HUES6 (cell line): ENCODE data around the gene SLC8A1.

Source experiments
- H3K27ac ChIP-seq: 2 replicates; pipeline ENCODE4 v1.7.0; 2013; ENCODE audit warnings: low read depth, mild to moderate bottlenecking, low read length, inconsistent platforms
- H3K27me3 ChIP-seq: 2 replicates; pipeline ENCODE4 v1.6.1; 2013; ENCODE audit warnings: low read length; ENCODE audit not compliant: control insufficient read depth, insufficient read depth
- H3K36me3 ChIP-seq: 2 replicates; pipeline ENCODE4 v1.6.1; 2013; ENCODE audit warnings: low read length; ENCODE audit not compliant: control insufficient read depth, insufficient read depth
- H3K4me1 ChIP-seq: 2 replicates; pipeline ENCODE4 v1.6.1; 2013; ENCODE audit warnings: low read length; ENCODE audit not compliant: control insufficient read depth, insufficient read depth
- H3K4me3 ChIP-seq: 2 replicates; pipeline ENCODE4 v1.5.1; 2013; ENCODE audit warnings: low read depth, low read length
- H3K9ac ChIP-seq: one replicate; pipeline ENCODE4 v1.6.1; 2013; ENCODE audit warnings: mild to moderate bottlenecking, low read length
- H3K9me3 ChIP-seq: 2 replicates; pipeline ENCODE4 v1.6.1; 2013; ENCODE audit warnings: low read depth, low read length; ENCODE audit not compliant: control insufficient read depth, insufficient read depth

SLC8A1 gene

DNA sequence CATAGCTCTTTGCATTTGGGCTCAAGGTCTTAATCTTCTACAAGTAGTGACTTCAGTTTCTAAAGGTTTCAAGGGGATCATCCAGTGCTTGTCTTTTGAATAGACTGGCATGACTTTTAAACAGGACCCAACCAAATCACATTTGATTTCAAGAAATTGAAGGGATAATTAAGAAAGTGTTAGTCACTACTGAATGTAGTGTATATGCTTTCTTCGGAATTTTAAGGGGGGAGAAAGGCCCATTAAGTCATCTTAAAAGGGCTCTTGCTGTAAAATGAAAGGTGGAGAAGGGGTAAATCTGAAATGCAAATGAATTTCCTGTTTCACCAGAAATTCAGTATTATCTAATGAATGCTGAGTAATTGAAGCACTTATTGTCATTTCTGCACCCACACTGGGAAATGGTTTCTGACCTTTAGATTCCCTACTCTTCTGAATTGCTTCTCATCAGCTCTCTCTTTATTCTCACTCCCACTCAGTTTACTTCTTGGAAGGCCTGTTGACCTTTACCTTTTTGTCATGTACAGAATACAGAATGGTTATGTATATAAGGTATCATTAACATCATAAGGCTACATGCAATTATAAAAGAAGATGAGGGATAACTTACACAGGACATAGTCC, 241.4 kb downstream of the SLC8A1 start:
- H3K36me3 ChIP-seq, result no peaks in the 10 kb centered on the region
- H3K9ac ChIP-seq, result no peak overlapping the region
- H3K9me3 ChIP-seq, result peaks cover under 1% of the 10 kb centered on the region; the same call in 1 of the 2 replicates
- peaks cover 19% of the 10 kb centered on the region; the same call in 1 of the 2 replicates for H3K4me1 ChIP-seq
- H3K27ac ChIP-seq, result no peak overlapping the region
- H3K4me3 ChIP-seq, result no peak overlapping the region
- H3K27me3 ChIP-seq, result no peaks in the 10 kb centered on the region

- no peaks in the 10 kb centered on the region for H3K36me3 ChIP-seq
- no peaks in the 10 kb centered on the region for H3K27me3 ChIP-seq
- no peak overlapping the region for H3K9ac ChIP-seq
- H3K27ac ChIP-seq, result no peak overlapping the region
- peaks cover 4% of the 10 kb centered on the region; the same call in 1 of the 2 replicates for H3K9me3 ChIP-seq
- H3K4me3 ChIP-seq, result no peak overlapping the region
- H3K4me1 ChIP-seq, result peaks cover 19% of the 10 kb centered on the region; the same call in 1 of the 2 replicates
These were observed 242.1 kb downstream of the SLC8A1 start for GRCh38 chr2:40209761-40210160.

- no peak overlapping the region for H3K9ac ChIP-seq
- H3K36me3 ChIP-seq, result no peaks in the 10 kb centered on the region
- H3K4me1 ChIP-seq, result peaks cover 19% of the 10 kb centered on the region; the same call in 1 of the 2 replicates
- H3K27me3 ChIP-seq, result no peaks in the 10 kb centered on the region
- no peak overlapping the region for H3K27ac ChIP-seq
- no peak overlapping the region for H3K4me3 ChIP-seq
- H3K9me3 ChIP-seq, result peaks cover 4% of the 10 kb centered on the region; the same call in 1 of the 2 replicates
These were observed 243.4 kb downstream of the SLC8A1 start for GRCh38 chr2:40208463-40208862.

GRCh38 chr2:40204268-40204667, 247.6 kb downstream of the SLC8A1 start:
- Histone ChIP-seq H3K4me3 (no peak overlapping the region), H3K27ac (no peak overlapping the region), H3K27me3 (no peaks in the 10 kb centered on the region), H3K4me1 (no peaks in the 10 kb centered on the region; the same call in 1 of the 2 replicates), H3K9me3 (peaks cover 4% of the 10 kb centered on the region; the same call in 1 of the 2 replicates), H3K36me3 (no peaks in the 10 kb centered on the region), H3K9ac (no peak overlapping the region)

DNA sequence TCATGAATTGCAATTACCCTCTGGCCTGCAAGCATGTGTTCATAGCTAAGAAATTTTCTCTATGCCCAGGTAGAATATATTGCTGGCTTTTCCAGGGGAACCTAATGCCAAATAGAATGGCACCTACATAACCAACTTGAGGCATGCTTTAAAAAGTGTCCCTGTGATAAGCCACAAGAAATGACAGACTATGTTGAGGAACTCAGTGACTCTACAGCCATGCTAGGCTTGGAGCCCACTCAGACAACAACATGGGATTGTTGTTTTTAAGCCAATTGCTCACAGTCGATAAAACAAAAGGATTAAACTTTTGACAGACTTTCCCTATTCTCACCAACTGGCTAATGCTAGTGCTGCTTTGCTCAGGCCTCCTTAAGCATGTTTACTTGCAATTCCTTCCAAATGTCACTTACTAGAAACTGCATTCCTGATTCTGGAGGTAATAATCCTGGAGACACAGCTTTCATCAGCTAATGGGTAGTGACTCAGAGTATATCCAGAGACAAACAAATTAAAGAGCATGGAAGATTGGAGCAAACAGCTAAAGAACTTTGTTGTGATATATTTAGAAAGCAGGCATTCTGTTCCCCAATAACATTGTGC, 249.0 kb downstream of the SLC8A1 start:
- Histone ChIP-seq H3K27me3 (no peaks in the 10 kb centered on the region), H3K4me3 (no peak overlapping the region), H3K36me3 (no peaks in the 10 kb centered on the region), H3K9me3 (peaks cover 4% of the 10 kb centered on the region; the same call in 1 of the 2 replicates), H3K4me1 (no peaks in the 10 kb centered on the region), H3K9ac (no peak overlapping the region), H3K27ac (no peak overlapping the region)

- H3K27me3 ChIP-seq, result no peaks in the 10 kb centered on the region
- H3K9ac ChIP-seq, result no peak overlapping the region
- no peak overlapping the region for H3K4me3 ChIP-seq
- H3K4me1 ChIP-seq, result no peaks in the 10 kb centered on the region
- H3K9me3 ChIP-seq, result peaks cover 4% of the 10 kb centered on the region; the same call in 1 of the 2 replicates
- H3K27ac ChIP-seq, result no peak overlapping the region
- no peaks in the 10 kb centered on the region for H3K36me3 ChIP-seq
These were observed 250.5 kb downstream of the SLC8A1 start for GRCh38 chr2:40201425-40201824.

DNA sequence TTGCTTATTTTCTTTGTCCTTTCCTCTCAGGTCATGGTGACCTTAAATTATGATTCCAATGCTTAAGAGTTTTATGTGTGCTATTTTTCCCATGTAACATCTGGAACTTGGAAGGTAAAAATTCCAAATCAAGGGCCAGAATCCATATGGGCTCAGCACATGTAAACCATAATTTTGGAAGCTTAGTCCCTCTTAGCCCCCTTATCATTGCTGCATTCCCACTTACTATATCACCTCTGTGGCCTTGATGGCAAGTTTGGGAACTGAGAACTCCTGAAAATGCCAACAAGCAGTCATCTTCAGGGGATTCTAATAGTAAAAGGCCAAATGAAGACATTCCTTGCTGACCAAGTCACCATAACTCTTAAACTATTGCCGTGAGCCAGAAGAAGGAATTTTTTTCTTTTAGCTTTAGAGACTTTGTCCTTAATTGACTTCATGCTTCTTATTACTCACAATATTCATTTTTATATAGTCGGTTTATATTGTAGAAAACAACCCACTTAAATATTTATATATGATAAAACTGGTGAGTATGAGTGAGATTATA, 251.4 kb downstream of the SLC8A1 start:
- Histone ChIP-seq H3K27ac (no peak overlapping the region), H3K27me3 (no peaks in the 10 kb centered on the region), H3K9ac (no peak overlapping the region), H3K4me1 (no peaks in the 10 kb centered on the region), H3K4me3 (no peak overlapping the region), H3K9me3 (peaks cover 3% of the 10 kb centered on the region; the same call in 1 of the 2 replicates), H3K36me3 (no peaks in the 10 kb centered on the region)

GRCh38 chr2:40199771-40200170, 252.1 kb downstream of the SLC8A1 start:
- Histone ChIP-seq H3K9me3 (no peaks in the 10 kb centered on the region), H3K27me3 (no peaks in the 10 kb centered on the region), H3K4me3 (no peak overlapping the region), H3K4me1 (no peaks in the 10 kb centered on the region), H3K36me3 (no peaks in the 10 kb centered on the region), H3K9ac (no peak overlapping the region), H3K27ac (no peak overlapping the region)

DNA sequence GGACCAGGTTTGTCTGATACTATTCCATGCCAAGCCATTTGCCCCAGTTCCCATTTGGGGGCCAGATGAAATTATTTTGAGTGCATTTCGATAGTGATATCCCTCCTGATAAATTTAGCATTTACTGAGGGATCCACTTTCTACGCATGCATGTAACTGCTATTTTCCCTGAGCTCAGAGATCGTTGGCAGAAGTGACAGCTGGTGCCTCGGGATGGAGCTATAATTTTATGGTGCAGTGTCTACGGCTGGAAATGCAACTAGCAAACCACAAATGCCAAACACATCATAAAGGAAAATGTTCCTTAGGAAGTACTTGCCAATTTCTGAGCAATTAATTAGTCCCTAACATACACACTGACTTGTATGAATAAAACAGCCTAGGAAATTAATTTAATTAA, 254.8 kb downstream of the SLC8A1 start:
- Histone ChIP-seq H3K9ac (no peak overlapping the region), H3K9me3 (no peaks in the 10 kb centered on the region), H3K27ac (no peak overlapping the region), H3K27me3 (no peaks in the 10 kb centered on the region), H3K36me3 (no peaks in the 10 kb centered on the region), H3K4me1 (no peaks in the 10 kb centered on the region), H3K4me3 (no peak overlapping the region)

- H3K9me3 ChIP-seq, result no peaks in the 10 kb centered on the region
- no peak overlapping the region for H3K4me3 ChIP-seq
- H3K36me3 ChIP-seq, result no peaks in the 10 kb centered on the region
- no peak overlapping the region for H3K27ac ChIP-seq
- H3K27me3 ChIP-seq, result no peaks in the 10 kb centered on the region
- no peak overlapping the region for H3K9ac ChIP-seq
- H3K4me1 ChIP-seq, result no peaks in the 10 kb centered on the region
These were observed 258.2 kb downstream of the SLC8A1 start for GRCh38 chr2:40193670-40194026.

DNA sequence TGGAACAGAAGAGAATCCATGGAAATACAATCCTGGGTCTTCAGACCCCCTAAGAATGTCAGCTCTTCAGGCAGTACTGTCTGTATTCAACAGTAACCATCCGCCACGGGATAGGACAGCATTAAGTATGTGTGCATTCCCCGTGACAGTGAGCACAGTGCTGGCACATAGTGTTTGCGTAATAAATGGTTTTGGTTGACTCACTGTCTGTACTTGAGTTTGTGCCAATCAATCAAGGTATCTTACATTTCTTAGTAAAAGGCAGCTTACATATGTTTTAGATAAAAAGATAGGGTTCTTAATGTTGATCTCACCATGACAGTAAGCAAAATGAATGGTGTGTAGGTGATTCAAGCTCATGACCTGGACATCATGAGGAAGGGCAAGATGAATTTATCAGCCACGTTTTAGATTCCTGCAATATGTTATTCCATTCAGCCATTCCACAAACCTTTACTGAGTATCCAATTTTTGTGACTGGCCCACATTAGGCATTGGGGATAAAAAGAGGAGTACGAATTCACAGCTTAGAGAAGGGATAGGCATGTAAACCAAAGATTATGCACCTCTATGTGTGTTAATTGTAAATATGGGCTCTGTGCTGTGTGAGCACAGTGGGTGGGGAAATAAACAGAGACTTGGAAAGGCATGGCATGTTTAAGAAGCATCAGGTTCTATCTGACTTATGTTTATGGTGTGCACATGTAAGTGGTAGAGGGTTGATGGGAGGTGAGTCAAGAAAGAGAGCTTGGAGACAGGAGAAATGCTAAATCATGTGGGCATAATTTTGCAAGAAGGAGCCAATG, 258.8 kb downstream of the SLC8A1 start:
- no peaks in the 10 kb centered on the region for H3K27me3 ChIP-seq
- no peak overlapping the region for H3K27ac ChIP-seq
- H3K4me1 ChIP-seq, result no peaks in the 10 kb centered on the region
- H3K9me3 ChIP-seq, result no peaks in the 10 kb centered on the region
- H3K9ac ChIP-seq, result no peak overlapping the region
- H3K36me3 ChIP-seq, result no peaks in the 10 kb centered on the region
- H3K4me3 ChIP-seq, result no peak overlapping the region
